GM19468 (cell line): ENCODE measurements around the gene DCDC1.
"Not testable (repeated sequence)": the region's sequence is repeated elsewhere in the genome, so short reads cannot be mapped to it uniquely, and the experiment has no call there.

Experiments used
- ATAC-seq: cut with Tn5 transposase; IDR thresholded peaks from one replicate; pipeline ENCODE4 v1.9.1; 2021; ENCODE audit warnings: mild to moderate bottlenecking, moderate library complexity, moderate number of reproducible peaks; ENCODE audit not compliant: unreplicated experiment; ENCODE audit errors: extremely low read depth

Gene DCDC1

DNA sequence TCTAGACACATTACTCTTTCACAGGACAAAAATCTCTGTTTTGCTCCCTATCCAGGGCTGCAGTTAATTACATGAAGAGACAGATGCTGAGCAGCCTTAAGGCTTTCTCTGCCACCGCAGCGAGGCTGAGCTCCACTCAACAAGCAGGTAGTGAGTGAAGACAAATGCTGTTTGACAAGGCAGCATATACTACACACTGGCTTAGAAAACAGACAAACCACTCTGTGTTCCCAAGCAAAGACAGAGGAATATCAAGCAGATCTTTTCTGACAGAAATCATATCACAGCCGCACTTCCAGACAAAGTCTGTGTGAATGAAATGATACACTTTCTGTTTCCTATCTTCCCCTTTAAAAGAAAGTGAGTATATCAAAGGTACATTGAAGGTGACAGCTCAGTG lies 368.1 kb downstream of the DCDC1 start:
- no peak for ATAC-seq

DNA sequence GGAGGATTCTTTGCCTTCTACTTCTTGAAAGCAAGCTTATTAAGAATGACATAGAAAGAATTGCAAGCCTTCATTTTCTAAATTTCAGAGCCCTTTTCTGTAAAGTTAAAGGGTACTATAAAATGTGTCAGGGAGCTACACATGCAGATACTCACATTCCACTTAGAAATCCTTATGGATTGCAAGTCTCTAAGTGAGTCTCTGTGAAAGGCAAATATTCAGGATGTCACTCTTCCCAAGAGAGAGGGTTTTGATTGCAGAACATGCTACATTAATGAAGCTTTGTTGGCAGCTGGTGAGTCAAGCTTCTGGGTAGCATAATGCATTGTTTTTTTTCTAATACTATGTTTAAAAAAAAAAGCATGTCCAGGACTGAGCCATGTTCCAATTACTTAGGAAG lies 369.2 kb downstream of the DCDC1 start:
- ATAC-seq, result no peak

DNA sequence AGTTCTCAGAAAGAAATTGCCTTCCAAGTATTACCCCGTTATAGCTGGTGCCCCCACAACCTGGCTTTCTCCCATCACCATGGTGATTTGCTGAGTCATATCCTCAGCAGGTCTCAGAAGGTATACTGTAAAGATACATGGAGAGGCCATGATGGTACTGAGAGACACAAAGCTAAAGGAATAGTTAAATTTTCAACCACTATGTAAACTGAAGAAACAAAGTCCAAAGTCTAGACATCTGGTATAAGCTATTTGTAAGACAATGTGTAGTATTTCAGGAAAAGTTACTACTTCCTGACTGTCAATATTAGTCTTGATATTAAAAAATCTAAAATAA lies 377.1 kb downstream of the DCDC1 start:
- no peak for ATAC-seq

DNA sequence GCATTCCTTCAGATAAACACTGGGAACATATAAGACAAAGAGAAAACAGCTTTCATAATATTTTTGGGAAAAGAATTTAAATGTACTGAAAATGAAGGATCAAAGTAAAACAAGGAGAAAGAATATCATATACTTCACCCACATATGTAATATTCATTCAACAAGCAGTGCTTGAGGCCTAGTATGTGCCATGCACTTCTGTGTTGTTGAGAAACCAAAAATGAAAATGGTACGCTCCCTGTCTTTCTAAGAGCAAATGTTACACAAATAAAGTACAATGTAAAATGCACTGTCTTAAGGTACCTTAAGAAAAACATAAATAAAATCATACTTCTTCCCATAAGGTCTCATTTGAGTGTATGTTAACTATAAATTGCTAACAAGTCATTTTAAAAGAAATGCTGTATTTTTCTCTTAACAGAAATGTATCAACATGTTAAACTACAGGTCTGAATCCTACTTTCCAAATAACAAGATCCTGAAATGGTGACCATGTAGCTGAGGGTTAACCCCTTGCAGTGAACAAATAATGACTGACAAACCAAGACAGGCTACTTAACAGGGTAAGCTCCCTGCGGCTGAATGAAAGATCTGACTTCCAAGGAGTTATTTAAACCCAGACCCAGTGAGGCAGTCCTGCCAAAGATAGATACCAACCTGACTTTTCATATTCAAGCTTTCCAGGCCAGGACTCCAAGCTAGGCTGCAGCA lies 377.6 kb downstream of the DCDC1 start:
- ATAC-seq, result no peak

DNA sequence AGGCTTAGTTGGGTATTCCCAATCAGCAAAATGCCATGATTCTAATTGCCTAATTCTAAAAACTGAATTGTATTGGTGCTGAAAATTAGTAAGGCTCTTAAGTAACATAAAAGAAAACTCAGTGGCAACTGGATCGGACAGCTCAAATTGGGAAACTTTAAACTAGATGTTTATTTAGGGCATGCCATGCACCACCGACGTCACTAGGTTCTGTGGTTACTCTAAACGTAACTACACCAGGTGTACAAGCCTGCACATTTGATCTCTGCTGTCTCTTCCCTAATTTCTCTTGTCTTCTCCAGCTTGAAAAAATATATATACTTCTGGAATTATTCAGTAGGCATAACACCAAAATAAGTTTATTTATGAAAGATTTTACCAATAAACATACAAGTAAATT lies 378.2 kb downstream of the DCDC1 start:
- ATAC-seq, result no peak

DNA sequence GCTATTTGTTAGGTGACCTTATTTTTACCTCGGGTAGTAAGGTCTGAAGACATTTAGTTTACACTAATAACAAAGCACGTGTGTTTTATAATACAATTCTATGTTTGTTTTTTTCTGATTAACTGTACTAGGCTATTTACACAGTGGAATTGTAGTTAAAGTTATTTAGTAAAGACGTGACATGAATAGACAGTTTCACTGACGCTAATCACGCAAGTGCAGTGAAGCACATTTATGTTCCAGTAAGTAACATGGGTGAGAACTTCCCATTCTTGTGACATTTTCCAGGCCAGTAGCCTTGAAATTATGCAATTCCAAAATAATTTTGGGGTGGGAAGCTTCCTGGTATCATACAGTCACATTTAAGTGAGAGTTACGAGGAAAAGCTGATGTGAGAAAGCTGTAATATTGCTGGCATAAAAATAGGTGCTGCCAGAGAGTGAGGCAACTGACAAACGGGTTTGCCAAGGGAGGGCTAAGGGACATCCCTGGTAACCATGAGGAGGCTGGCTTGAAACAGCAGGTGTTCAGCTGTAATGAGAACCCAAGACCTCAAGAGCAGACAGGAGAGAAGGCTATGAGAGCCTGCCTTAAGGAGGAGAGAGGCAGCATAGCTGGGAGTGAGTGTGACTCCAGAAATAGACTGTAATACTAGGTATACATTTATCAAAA lies 378.8 kb downstream of the DCDC1 start:
- ATAC-seq, result no peak

GRCh38 chr11:30987819-30988218 lies 381.7 kb downstream of the DCDC1 start:
- ATAC-seq, result no peak

- no peak for ATAC-seq
Measured at GRCh38 chr11:30985536-30985935, 384.0 kb downstream of the DCDC1 start.

DNA sequence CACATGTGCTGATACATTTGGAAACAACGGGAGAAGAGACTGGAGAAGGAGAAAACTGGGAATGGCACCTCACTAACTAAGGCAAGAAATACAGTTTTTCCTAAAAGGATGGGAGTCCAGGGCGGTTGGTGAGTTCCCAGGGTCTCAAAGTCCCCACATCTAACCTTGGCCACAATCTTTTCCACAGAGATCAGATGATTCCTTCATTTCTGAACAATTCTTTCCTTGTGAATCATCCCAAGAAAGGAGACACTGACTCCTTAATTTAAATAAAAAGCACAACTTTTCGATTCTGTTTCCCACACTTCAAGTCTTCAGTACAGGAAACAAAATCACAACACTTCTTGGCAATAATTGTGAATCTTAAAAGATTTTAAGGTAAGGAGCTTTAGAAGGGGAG lies 384.7 kb downstream of the DCDC1 start:
- ATAC-seq, result no peak

DNA sequence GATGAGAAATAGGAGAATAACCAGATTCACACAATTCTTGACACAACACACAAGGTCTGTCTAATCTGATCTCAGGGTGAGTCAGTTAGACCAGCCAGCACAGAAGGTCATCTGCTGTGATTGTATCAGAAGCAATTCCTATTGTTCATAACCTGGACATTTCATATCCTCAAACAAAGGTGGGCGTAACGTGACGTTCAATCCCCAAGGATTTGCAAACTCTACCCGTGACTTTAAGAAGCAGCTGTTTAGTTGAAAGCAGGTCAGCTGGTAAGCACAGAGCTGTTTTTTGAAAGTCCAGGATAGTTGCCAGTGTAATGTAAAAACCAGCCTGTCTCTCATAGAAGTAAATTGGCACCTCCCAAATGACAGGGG lies 385.1 kb downstream of the DCDC1 start:
- no peak for ATAC-seq

DNA sequence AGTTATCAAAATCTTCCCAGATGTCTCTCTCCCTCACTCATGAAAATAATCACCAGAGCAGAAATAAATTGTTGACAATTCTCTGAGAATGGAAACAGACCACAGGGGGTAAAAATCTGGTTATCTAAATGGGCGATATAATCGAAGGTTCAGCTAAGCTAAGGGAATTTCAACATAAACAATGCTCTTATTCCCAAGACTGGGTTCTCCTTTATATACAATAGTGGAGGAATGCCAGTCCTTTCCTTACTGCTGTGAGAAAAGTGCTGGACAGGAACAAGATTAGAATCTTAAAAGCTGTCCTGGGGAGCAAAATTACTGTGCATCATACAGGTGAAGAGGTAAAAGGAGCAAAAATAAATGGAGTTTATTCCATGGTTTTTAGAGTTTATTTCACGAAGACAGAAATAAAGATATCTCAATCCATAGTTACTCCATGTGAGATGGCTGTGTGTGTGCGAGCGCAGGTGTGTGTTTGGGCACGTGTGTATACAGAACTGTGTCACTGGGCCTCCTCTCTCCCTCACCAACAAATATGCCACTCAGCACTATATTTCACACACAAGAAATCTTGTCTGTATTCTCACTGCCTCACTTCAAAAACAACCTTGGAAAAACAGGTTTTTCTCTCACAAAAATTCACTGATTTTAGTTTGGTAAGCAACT lies 385.6 kb downstream of the DCDC1 start:
- ATAC-seq, result no peak

GRCh38 chr11:30983143-30983542 lies 386.4 kb downstream of the DCDC1 start:
- ATAC-seq, result no peak

GRCh38 chr11:30967579-30967978 lies 402.0 kb downstream of the DCDC1 start:
- ATAC-seq, result no peak

DNA sequence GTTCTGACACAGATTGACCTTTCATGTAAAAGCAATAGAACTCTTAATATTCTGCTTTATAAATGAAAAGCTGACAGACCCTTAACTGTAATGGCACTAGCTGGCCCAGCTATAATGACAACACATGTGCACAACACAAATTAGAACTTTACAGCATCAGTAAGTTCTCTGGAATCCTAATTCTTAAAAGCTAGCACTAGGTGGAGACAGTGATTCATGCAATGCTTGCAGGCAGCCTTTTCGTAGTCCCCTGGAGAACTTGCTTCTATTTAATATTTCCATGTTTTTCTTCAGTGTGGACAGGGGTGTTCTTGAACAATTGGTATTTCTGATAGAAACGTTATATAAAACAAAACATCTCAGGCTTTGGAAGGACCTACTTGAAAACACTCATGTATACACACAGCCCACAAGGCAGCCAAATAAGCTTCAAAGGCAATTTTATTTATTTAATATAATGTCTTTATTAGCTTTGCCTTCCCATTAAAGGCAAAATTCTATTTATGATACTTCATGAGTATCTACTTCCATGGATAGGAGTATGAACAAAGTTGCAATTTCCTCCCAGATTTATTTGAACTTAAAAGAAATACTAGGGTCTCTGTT lies 409.0 kb downstream of the DCDC1 start:
- no peak for ATAC-seq

DNA sequence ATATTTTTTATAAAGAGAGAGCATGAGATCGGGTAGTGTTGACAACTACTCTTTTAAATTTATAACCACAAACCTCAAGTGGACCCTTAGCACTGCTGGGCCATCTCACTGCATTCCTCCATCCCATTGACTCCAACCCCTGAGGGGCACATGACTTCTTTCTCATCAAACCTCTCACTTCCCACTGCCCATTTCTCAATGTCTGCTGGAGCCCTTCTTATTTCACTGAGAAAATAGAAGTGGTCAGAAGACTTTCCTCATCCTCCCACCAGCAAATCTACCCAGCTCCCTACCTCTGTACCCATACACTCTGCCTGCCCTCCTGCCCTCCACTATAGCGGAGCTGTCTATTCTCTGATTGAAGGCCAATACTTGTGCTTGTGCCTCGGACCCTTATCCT lies 412.8 kb downstream of the DCDC1 start:
- ATAC-seq, result no peak

GRCh38 chr11:30949838-30950237 lies 419.7 kb downstream of the DCDC1 start:
- ATAC-seq, result no peak

DNA sequence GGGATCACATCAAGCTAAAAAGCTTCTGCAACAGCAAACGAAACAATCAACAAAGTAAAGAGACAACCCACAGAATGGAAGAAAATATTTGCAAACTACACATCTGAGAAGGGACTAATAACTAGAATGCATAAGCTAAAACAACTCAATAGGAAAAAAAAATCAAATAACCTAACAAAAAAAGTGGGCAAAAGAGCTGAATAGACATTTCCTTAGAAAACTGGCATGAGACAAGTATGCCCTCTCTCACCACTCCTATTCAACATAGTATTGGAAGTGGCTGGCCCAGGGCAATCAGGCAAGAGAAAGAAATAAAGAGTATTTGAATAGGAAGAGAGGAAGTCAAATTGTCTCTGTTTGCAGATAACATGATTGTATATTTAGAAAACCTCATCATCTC lies 421.8 kb downstream of the DCDC1 start:
- ATAC-seq, result not testable (repeated sequence)

DNA sequence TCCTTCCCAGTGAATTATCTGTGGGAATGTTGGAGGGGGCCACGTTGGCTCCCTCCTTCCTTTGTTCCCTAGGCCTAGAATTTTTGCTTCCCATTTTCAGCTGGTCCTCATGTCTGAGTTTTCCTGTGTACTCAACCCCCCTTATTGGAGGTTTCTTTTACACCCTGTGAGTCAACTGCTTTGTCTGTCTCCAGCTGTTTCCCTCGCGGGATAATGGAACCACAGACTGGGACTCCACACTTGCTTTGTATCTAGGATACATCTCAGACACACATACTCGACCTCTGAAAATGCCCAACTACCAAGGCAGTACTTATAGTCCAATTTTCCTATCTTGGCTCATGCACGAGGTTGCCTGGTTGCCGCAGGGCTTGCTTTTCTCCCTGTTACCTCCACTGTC lies 430.7 kb downstream of the DCDC1 start:
- no peak for ATAC-seq

DNA sequence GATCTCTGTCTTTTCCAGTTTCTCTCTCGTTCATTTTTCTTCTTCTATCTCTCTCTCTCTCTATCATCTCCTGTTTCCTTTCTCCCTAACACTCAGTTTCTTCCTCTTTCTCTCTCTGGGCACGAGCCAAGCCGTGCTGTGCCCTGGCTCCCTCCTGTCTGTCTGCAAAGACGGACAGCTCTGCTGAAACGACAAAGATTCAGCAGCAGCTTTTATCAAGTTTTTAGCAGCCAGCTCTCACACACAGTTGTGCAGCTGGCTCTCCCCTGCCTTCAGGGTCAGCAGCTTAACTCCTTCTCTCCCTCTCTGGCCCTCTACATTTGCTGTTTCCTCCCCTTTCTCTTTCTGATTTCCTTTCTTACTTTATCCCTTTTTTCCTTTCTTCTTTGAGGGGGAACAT lies 431.4 kb downstream of the DCDC1 start:
- ATAC-seq, result no peak

- no peak for ATAC-seq
Measured at GRCh38 chr11:30936491-30936890, 433.0 kb downstream of the DCDC1 start.

- ATAC-seq, result no peak
Measured at GRCh38 chr11:30935861-30936260, 433.7 kb downstream of the DCDC1 start.
